ENCODE measurements around the gene CLIC5.
"Not testable (repeated sequence)": the region's sequence is repeated elsewhere in the genome, so short reads cannot be mapped to it uniquely, and the experiment has no call there.

CLIC5 gene

GRCh38 chr6:45929421-45930361 is 86.0 kb downstream of the CLIC5 start:
- in situ Hi-C loops (cut with MboI; ENCODE audit: low sequenced_read_pairs) = no loop called here

- in situ Hi-C loops (cut with MboI; ENCODE audit: low sequenced_read_pairs) = no loop called here
Observed at GRCh38 chr6:45928721-45929305, 86.8 kb downstream of the CLIC5 start.

GRCh38 chr6:45927421-45928320 is 88.0 kb downstream of the CLIC5 start:
- in situ Hi-C loops (cut with MboI; ENCODE audit: low sequenced_read_pairs) = no loop called here

GRCh38 chr6:45926423-45926822 is 89.2 kb downstream of the CLIC5 start:
- in situ Hi-C loops (cut with MboI; ENCODE audit: low sequenced_read_pairs) = not testable (repeated sequence)

- in situ Hi-C loops (cut with MboI; ENCODE audit: low sequenced_read_pairs) = no loop called here
Observed at GRCh38 chr6:45924763-45925342, 90.8 kb downstream of the CLIC5 start.

DNA sequence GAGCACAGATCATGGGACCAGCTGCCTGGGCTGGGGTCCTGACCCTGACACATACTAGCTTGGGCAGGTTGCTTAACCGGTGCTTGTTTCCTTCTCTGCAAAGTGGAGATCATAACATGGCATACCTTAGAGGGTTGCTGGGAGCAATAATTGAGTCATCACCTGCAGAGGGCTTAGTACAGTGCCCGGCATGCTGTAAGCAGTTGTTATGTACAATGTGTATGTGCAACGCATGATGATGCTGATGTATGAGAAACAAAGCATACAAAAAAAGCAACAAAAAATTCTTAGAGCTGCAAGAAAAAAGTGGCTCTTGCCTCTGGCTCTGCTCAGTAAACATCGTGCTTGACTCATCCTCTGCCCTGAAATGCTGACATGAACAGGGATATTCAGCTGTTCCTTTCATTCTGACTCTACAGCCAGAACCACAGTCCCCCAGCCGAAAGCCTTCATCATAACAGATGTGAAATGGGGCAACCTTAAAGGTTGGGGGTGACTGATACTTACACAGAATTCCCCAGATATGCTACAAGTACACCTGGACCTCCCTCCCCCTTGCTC is 91.7 kb downstream of the CLIC5 start:
- in situ Hi-C loops (cut with MboI; ENCODE audit: low sequenced_read_pairs) = no loop called here

GRCh38 chr6:45922728-45923351 is 92.8 kb downstream of the CLIC5 start:
- in situ Hi-C loops (cut with MboI; ENCODE audit: low sequenced_read_pairs) = no loop called here

DNA sequence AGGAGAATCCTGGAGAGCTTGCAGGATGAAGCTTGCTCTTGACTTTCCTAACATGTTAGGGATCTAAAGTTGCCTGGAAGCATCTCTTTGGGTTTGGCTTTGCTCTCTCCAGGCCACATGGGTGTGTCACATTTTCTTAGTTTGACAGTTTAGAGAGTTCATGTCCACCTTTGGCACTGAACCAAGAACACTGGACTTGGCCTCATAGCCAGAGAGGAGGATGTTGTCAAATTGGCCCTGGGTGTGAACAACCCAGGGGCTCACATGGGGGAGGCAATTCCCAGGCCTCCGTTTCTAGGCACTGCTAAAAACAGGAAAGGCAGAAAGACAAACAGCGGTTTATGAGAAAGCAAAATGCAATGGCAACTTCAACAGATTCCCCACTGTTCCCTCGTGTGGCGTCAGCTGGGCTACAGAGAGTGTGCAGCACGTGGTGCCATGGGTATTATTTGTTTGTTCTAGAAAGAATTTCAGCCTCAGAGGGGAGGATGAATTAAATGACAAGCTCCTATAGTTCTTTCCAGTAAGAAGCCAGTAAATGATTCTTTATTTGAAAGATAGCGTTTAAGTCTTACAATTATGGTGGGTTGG is 93.9 kb downstream of the CLIC5 start:
- in situ Hi-C loops (cut with MboI; ENCODE audit: low sequenced_read_pairs) = no loop called here

DNA sequence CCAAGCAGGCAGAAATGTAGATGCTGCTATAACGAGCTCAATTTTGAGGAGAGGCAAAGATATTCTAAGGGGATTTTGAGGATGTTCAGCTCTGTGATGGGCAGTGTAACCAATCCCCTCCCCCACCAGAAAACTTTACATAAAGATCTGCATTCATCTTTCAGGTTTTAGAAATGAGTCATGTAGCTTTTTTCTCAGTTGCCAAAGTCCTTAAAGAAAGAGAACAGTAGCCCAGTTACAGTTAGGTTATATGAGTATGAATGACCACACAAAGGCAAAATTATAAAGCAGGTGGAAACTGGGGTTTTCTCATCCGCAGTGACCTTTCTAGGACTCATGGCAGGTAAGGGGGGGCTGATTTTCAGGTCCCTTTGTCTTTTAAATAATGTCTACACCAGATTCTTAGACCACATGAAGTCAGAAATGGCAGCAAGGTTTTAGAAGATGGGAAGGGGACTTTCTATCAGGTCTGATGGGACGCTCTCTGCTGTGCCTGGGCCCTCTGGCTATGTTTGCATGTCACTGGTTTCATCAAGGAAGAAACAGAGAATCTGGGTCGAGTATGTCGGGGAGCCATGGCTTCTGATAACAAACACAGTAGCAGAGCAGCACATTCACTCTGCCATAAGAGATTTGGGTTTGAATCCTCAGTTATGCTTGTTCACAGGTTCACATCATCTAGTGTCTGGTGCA is 94.7 kb downstream of the CLIC5 start:
- in situ Hi-C loops (cut with MboI; ENCODE audit: low sequenced_read_pairs) = no loop called here

DNA sequence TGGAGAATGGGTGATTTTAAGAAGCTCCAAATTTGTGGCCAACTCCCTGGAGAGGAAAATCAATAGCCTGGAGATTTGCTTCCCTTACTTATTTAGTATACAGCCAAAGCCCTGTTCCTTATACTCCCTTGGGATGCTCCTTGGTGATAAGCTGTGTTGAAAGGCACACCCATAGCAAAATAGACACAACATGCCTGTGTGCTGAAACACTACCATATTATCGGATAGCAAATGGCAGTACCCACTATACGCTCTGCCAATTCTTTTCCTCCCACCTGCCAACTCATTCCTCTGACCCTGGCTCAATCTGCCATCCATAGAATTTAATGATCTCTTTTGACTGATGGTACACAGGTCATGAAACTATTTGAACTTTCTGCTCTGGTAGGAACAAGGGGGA is 98.2 kb downstream of the CLIC5 start:
- in situ Hi-C loops (cut with MboI; ENCODE audit: low sequenced_read_pairs) = no loop called here

DNA sequence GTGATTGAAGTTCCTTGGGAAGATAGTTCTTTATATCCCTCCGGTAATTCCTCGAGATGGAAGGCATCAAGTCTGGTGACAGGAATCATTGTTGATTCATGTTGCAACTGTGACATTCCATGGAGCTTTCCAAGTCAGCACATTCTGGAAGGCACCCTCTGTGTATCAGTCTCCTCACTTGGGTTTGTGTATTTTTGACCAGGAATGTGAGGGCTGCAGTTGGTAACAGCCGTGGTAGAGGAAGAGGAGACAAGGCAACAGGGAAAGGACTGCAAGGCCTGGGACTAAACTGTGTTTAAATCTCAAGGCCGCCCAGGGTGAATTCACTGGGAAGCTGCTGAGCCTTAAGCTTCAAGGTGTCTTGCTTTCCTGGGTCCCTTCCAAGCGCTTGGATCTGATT is 99.0 kb downstream of the CLIC5 start:
- in situ Hi-C loops (cut with MboI; ENCODE audit: low sequenced_read_pairs) = no loop called here

DNA sequence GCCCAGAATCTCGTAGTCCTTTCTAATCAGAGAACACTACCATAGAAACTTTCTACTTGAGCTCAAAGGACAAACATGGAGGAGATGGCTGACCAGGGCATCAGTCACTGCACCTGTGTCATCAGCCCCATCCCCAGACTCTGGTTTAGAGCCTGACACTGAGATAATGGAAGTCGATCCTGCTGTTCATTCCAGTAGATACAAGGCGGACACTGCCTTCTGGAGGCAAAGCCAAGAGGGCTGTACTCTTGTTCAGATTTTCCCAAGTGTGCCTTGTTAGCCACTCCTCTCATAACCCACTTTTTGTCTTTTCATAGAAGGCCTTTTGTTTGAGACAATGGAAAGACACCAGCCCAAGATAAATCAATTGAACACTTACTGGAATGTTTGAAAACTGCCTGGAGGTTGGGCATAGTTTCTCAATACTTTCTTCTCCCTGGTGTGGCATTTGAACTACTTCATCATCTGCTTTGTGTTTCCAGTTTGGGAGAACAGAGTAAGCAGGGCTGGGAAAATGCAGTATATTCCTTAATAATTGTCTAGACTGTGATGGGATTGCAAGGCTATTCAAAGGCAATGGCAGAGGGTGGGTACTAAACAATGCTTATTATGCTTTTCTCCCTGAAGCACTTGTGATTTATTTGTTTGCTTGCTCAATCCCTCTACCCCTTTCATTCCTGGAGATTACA is 99.7 kb downstream of the CLIC5 start:
- in situ Hi-C loops (cut with MboI; ENCODE audit: low sequenced_read_pairs) = no loop called here

DNA sequence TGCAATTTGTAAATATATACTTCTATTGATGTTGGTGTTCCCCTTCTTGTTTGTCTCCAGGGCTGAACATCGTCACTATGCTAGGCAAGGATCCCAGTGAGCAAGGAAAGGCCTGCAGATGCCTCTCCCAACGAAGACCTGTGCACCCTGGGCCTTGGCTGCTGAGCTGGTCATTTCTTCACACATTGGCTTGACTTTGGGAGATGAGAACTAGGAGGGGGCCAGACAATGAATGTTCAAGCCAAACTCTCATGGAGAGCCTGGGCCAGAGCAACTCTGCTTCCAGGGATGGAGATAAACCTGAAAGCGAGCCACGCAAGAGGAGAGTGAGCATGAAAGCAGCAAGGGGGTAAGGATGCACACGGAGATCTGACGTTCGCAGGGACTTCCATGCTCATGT is 104.0 kb downstream of the CLIC5 start:
- in situ Hi-C loops (cut with MboI; ENCODE audit: low sequenced_read_pairs) = no loop called here

DNA sequence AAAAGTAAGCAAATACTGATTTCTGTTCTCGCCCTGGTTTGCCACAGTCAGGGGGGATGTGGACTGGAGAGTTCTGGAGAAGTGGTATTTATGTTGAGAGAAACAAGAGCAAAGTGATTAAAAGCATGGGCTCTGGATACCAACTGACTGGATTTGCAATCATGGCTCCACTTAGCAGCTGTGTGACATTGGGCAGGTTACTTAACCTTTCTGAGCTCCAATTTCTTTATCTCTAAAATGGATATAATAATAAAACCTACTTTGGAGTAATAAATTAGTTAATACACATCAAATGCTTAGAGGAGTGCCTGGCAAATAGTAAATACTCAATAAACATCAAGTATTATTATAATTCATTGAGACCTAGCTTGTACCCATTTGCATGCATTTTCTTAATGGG is 111.7 kb downstream of the CLIC5 start:
- in situ Hi-C loops (cut with MboI; ENCODE audit: low sequenced_read_pairs) = no loop called here

DNA sequence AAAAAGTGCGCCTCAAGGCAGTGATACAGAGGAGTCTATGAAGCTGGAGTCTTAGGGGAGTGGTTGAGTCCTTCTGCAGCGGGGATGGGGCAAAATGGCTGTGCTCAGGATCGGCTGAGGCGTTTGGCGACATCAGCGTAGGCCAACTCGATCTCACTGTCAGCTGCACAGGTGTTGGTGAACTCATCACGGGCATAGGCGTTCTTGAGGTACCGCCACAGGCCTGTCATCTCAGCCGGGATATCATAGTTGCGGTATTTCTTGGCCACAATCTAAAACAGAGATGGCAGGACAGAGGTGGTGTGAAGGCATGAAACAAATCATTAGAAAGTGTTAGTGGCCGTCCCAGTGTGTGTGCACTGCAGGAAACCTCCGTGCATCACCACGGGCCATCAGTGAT is 112.7 kb downstream of the CLIC5 start:
- in situ Hi-C loops (cut with MboI; ENCODE audit: low sequenced_read_pairs) = no loop called here

DNA sequence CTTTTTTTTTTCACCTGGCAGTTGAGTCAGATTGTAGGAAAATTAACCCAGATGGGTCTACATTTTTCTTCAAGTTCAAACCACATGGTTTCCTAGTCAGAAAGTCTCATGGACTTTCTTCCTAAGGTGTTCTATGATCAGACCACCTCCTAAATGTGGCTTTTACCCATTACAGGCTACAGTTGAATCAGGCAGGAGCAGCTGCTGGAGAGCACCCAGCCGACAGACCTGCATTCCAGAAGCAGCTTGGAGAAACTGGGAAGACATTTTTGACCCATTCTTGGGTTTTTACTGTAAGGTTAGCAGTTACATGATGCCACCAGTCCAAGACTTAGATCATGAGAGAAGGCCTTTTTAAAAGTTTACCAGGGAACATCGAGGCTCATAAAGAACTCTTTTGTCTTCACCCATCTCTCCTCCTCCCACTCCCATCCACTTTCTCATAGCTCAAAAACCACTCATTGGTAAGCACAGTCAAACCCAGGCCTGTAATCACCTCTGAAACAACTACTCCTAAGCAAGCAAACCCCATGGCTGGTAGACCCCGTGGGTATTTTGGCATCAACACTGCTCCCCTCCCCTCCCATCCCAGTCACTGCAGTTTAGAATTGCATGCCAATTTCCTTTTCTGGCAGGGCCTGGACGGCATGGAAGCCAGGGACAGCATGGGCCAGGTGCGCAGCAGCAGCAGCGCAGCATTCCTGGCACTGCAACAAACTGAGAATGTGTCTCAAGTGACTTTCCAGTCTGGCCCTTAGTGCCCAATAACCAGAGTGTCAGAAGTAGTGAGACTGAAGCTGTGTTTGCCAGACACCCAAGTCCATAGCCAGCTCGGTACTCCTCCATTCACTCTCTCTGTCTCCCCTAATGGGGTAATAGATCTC is 113.7 kb downstream of the CLIC5 start:
- in situ Hi-C loops (cut with MboI; ENCODE audit: low sequenced_read_pairs) = no loop called here

GRCh38 chr6:45900808-45901752 is 114.6 kb downstream of the CLIC5 start:
- in situ Hi-C loops (cut with MboI; ENCODE audit: low sequenced_read_pairs) = no loop called here

Measured in hTERT RPE-1 (cell line).